ENCODE measurements around the gene SMIM41.
"Not testable (repeated sequence)": the region's sequence is repeated elsewhere in the genome, so short reads cannot be mapped to it uniquely, and the experiment has no call there.

SMIM41 gene

GRCh38 chr12:52086944-52087835, 7.7 kb downstream of the SMIM41 start:
- DNase-seq, result no peak

GRCh38 chr12:52087961-52088820, 8.7 kb downstream of the SMIM41 start:
- DNase-seq, result no peak

GRCh38 chr12:52089491-52089890, 10.0 kb downstream of the SMIM41 start:
- DNase-seq, result no peak

- DNase-seq, result no peak
These were observed 10.8 kb downstream of the SMIM41 start for GRCh38 chr12:52090291-52090690.

- no peak for DNase-seq
These were observed 11.6 kb downstream of the SMIM41 start for GRCh38 chr12:52091061-52091460.

- no peak for DNase-seq
These were observed 12.4 kb downstream of the SMIM41 start for GRCh38 chr12:52091869-52092268.

- DNase-seq, result no peak
These were observed 13.8 kb downstream of the SMIM41 start for GRCh38 chr12:52093346-52093745.

- DNase-seq, result no peak
These were observed 17.0 kb downstream of the SMIM41 start for GRCh38 chr12:52096332-52097044.

- no peak for DNase-seq
These were observed 17.7 kb downstream of the SMIM41 start for GRCh38 chr12:52097045-52097666.

- peak; percentile 43 for DNase-seq
These were observed 25.1 kb downstream of the SMIM41 start for GRCh38 chr12:52104431-52105089.

GRCh38 chr12:52116222-52117125, 37.0 kb downstream of the SMIM41 start:
- DNase-seq, result not testable (repeated sequence)

GRCh38 chr12:52117806-52118475, 38.4 kb downstream of the SMIM41 start:
- not testable (repeated sequence) for DNase-seq

- DNase-seq, result peak; percentile 53
These were observed 40.1 kb downstream of the SMIM41 start for GRCh38 chr12:52119398-52120254.

GRCh38 chr12:52120951-52121823, 41.7 kb downstream of the SMIM41 start:
- no peak for DNase-seq

- peak; percentile 68 for DNase-seq
These were observed 42.5 kb downstream of the SMIM41 start for GRCh38 chr12:52121824-52122539.

- DNase-seq, result no peak
These were observed 43.0 kb downstream of the SMIM41 start for GRCh38 chr12:52122540-52122871.

GRCh38 chr12:52122904-52123303, 43.4 kb downstream of the SMIM41 start:
- no peak for DNase-seq

All from MV-4-11 (cell line).